HG03159 (cell line): ENCODE data around the gene AHI1.

Experiments used
- ATAC-seq: cut with Tn5 transposase; IDR thresholded peaks from one replicate; pipeline ENCODE4 v1.9.1; 2021; ENCODE audit warnings: mild to moderate bottlenecking, moderate library complexity; ENCODE audit not compliant: unreplicated experiment

AHI1 gene

DNA sequence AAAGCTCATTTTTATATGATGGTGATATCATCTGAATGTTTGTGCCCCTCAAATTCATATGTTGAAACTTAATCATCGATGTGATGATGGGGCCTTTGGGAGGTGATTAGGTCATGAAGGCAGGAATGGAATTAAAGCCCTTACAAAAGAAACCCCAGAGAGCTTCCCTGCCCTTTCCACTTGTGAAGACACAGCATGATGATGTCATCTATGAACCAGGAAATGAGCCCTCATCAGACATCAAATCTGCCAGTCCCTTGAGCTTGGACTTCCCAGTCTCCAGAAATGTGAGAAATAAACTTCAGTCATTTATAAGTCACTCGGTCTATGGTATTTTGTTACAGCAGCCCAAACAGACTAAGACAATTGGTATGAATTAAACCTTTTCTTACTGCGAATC is 163.4 kb downstream of the AHI1 start:
- ATAC-seq: no peak

DNA sequence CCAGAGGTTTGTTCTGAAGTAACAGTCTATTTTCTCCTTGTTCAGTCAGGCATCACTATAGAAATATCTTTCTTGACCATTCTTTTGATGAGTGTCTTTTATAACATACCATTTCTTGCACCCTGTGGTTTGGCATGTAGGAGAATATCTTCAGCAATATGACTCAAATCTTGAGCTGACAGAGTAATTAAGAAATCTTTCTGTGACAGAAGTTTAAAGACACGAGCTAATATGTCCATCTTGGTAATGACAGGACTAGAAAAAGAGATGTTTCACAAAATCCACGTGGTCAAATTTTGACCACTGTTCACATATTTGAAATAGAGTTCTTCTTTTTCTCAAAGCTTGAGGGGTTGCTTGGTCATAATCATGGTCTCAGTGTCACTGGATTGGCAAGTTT is 166.5 kb downstream of the AHI1 start:
- no peak for ATAC-seq

DNA sequence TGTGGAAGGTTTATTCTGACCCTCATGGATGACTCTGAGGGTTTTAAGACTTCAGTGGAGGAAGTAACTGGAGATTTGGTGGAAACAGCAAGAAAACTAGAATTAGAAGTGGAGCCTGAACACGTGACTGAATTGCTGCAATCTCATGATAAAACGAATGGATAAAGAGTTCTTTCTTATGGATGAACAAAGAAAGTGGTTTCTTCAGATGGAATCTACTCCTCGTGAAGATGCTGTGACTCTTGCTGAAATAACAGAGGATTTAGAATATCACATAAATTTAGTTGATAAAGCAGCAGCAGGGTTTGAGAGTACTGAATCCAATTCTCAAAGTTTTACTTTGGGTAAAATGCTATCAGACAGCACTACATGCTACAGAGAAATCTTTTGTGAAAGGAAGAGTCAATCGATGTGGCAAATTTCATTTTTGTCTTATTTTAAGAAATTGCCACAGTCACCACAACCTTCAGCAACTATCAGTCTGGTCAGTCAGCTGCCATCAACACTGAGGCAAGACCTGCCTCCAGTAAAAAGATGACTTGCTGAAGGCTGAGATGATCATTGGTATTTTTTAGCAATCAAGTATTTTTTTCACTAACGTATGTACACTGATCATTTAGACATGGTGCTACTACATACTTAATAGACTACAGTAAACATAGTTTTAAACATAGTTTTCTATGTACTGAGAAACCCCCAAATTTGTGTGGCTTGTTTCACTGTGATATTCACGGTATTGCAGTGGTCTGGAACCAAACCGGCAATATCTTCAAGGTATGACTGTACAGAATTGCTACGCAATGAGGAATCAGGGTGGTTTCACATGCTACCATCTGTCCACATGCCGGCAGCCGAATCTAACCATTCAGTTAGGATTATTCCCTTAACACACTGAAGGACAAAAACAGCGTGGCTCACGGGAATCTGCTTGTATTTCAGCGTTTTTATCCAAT is 167.4 kb downstream of the AHI1 start:
- ATAC-seq: peak; percentile 94

DNA sequence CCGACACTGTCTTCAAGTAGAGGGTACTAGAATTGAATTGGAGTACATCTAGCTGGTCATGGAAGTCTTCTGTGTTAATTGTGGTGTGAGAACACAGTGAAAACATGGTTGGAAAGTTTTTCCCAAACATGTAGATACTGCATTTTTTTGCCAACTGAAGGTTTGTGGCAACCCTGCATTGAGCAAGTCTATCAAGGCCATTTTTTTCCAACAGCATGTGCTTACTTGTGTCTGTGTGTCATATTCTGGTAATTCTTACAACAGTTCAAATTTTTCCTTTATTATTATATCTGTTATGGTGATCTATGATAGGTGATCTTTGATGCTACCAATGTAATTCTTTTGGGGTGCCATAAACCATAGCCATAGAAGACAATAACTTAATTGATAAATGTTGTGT is 169.4 kb downstream of the AHI1 start:
- no peak for ATAC-seq

DNA sequence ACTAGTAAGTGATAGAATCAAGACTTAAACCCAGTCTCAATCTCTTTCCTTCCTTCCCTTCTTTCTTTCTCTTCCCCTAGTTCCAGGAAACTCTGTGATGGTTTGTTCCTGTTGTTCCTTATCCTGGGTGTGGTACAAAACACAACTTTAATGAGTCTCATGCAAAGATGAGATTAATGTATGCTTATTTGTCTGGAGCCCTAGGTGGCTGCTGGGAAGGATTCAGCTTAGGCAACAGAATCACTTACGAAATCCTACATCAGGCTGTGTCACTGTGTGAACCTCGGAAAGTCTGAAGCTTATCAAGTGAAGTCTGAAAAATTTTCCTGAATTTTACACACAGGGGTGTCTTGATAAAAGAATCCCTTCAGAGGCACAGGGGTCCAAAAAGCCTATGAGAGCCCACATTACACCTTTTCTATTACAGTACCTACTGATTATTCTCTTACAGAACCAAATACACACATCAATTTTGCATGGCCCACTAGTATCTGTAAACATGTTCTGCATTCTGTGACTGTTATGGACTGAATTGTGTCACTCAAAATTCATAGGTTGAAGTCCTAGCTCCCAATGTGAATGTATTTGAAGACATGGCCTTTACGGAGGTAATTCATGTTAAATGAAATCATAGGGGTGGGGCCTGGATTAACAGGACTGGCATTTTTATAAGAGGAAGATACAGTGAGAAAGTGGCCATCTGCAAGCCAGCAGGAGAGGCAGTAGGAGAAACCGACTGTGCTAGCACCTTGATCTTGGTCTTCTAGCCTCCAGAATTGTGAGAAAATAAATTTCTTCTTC is 171.7 kb downstream of the AHI1 start:
- no peak for ATAC-seq

DNA sequence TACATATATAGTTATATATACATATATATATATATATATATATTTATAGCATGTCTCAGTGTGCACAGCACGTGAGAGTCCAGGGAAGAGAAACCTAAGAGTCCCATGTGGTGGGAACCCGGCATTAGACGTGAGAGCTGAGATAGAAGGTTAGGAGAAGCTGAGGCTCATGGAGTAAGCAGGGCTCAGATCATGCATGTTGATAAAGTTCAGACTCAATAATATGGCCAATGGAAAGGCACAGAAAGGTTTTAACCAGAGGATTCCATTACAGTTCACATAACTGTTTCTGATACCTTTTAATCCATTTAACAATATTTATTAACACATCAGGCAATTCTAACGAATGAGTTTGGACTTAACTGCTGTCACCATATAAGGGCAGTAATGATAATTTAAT is 173.0 kb downstream of the AHI1 start:
- no peak for ATAC-seq

DNA sequence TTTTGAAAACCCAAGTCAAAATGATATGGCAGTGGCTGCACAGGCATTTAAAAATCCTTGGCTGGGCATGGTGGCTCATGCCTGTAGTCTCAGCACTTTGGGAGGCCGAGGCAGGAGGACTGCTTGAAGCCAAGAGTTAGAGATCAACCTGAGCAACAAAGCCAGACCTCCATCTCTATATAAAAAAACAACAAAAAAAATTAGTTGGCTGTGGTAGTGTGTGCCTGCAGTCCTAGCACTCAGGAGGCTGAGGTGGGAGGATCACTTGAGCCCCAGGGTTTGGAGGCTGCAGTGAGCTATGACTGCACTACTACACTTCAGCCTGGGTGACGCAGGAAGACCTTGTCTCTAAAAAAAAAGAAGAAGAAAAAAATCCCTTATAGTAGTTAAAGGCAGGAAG is 173.6 kb downstream of the AHI1 start:
- no peak for ATAC-seq

DNA sequence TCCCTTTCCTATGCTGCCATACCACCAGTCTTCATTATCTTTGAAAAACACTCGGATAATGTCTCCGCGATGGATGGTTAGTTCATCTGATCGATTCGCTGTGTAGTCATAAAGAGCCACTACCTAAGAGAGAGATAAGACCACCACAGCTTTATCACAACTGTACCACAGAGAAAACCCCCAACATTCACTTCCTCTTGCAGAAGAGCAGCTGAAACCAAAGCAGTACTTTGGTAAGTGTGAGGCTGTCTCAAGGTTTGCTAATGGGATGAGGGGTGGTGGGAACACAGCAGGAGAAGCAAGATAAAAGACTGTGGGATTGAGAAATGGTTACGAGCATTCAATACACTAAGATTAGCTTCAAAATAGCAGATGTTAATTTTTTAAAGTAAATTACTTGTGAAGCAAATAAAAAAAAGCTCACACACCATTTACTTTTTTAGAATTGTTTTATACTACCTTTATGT is 174.3 kb downstream of the AHI1 start:
- peak; percentile 97 for ATAC-seq

DNA sequence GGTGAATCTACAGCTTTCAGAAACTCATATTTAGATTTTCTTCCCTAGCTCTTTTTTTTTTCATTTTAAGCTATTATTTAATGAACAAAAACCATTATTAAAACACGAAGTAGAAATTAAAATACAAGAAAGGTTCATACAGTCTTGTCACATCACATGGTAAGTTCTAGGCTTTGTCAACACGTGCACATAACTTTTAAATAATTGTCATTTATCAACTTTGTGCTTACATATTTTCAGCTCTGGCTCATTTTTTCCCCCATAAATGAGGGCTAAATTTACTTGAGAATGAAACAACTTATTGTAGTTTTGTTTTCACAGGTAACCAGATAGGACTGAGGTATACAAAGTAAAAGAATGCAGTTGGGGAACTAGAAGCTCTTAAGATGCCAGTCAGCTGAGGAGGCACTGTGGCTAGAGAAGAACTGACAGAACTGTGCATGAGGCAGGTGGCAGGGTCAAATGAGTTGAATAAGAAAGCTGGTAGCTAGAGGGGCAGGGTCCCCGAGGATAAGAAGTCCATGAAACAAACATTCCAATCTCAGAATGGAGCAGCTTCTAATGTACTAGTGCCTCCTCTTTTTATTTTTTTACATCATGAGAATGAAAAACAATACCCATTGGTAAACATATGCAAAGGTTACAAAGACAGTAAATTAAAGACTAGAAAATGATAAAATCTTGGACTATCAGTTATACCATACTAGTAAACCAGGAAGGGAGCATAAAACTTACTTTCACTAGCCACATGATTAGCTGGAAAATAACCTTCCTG is 174.9 kb downstream of the AHI1 start:
- ATAC-seq: peak; percentile 66

DNA sequence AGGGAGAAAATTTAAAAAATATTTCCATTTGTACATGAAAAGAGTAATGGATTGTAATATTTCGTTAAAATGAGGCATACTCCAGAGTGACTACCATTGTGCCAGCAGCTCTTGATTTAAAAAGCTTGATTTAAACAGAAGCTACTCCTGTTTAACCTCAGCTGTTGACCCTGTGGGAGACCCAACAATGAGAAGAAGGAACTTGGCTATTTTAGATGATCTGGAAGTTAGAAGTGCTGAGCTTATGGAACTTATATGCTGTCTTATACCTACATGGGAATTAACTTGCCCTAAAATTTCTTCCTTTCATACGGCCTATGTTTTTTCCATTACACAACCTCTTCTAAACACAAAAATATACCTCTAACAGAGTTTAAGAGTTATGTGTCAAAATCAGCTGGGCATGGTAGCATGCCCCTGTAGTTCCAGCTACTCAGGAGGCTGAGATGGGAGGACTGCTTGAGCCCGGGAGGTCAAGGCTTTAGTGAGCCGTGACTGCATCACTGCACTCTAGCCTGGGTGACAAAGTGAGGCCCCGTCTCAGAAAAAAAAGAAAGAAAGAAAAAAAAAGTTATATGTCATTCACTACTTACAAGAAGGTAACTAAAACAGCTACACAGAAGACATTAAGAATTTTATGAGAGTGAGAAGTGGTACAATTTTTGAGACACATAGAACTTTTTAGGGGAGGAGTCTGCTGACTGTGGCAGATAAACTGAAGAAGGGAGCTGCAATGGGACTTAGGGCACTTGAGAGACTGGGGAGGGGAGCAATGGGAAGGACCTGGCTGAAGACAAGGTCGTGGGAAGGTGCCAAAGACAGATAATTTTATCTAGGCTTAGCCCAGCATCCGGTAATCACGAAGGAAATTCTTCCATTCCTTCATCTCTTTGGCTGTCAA is 176.6 kb downstream of the AHI1 start:
- no peak for ATAC-seq

DNA sequence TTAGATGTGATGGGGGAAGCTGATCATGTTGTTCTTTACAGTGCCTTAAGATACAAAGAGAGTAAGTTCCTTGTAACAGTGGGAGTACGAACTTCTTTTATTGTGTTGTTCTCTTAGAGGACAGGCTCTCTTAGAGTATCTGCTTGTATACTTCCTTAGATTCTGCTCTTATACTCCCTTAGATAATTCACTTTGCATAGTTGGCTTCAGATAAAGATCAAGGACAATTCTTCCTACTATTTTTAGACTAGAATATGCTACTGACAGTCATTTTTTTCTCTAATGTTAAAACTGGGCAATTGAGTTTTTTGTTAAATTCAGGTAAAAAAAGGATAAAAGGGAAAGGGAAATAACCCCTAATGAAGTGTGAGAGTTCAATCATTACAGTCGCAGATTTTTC is 177.7 kb downstream of the AHI1 start:
- ATAC-seq: no peak

DNA sequence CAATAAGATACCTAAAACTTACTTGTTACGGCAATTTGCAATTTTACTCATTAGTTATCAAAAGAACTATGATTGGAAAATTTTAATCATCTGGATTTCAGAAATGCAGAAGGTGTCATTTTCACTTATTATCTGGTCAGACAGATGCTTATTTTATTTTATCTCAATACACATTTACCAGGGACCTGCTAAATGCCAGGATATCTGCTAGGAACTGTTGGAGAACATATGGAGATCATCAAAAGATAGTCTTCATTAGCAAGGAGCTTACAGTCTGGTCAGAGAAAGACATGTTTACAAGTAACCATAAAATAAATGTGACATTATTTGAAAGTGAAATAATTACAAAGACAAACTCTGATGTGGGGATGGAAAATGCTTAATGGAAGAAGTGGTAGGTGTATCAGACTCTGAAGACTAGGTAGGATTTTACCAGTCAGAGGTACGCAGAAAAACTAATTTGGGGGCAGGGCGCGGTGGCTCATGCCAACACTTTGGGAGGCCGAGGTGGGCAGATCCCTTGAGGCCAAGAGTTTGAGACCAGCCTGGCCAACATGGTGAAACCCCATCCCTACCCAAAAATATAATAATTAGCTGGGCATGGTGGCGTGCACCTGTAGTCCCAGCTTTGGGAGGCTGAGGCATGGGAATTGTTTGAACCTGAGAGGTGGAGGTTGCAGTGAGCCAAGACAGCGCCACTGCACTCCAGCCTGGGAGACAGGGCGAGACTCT is 178.6 kb downstream of the AHI1 start:
- ATAC-seq: no peak

DNA sequence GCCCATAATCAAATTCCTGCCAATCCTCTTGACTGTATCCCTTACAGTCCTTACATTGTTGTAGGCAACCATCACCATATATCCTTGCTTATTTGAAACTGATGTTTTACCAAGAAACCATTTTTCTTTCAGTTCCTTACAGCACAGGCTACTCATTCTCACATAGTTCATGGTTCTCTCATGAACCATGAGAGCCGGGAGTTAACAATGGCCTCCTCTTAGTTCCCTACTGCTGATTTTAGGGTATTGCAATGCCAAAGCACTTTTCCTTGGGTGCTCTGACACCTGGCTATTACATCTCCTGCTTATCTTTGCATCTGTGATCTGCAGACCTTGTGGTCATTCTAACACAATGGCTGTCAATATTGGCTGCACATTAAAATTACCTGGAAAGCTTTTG is 183.0 kb downstream of the AHI1 start:
- peak; percentile 74 for ATAC-seq

DNA sequence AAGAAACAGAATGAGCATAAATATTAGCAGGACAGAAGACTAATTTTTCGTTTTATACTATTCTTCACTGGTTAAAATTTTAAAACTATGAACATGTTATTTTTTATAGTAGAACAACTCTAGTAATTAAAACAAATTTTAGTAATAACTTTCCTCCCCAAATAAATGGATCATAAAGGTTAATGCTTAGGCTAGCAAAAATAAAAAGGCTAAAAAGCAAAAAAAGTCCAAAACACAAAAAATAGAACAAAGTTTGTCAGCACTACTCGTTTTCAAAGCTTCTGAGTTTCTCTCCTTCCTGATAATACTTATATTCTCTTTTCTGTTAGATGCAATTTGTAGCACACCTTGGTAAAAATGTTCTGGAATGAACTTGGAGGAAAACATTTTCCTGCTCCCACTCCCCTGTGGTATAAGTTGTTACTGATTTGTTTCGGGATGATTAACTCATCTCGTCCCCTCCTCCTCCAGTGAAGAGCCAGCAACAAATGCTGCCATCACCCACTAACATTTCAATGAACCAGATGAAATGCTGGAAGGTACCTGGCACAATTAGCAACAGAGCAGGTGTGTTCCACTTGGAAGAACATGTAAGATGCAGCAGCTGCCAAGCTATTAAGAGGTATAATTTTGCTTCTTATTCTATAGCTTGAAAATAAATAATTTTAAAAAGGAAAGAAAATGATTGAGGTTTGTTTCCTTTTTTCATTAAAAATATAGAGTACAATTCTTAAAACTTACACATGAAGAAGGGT is 185.9 kb downstream of the AHI1 start:
- no peak for ATAC-seq

DNA sequence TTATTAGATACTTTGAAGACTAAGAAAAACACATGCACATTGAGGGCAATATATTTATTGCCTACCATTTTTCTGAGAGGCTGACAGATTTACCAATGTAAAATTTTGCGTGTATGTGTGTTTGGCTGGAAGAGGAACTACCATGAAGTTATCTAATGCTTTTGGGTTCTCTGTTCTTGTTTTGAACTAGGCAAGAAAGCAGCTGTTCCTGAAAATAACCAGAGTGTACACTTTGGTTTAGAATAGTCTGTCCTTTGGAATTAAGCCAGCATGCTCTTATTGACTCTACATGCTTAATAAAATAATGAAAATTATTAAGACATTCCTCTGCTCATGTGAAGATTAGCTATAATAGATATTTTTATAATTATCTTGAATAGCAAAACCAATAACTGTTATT is 187.2 kb downstream of the AHI1 start:
- ATAC-seq: no peak

DNA sequence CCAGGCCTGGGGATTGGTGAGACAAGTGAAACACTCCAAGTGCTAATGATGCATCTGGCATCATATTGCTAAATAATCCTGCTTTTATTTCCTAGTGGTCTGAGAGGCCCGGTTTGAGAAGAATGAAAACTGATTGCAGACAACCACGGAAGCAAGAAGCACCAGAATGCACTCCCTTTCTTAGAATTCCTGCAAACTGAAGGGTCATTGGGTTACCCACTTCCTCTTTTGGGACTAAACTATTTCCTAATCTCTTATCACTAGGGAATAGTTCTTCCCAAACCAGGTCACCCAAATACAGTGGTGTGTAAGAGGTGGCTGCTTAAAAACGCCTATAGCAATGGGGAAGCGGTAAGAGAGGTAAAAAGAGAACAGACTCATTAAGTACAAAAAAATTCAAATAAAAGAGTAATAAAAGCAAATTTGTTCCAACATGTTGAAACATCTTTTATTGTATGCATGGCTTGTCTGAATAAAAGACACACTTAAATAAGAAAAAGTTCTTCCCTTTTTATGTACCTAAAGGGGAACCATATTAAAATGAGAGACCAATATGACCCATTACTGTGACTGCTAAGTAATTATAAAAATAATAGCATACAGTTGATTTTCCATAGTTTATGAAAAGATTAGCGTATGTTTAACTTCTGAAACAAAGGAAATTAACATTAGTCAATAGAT is 190.7 kb downstream of the AHI1 start:
- ATAC-seq: no peak

DNA sequence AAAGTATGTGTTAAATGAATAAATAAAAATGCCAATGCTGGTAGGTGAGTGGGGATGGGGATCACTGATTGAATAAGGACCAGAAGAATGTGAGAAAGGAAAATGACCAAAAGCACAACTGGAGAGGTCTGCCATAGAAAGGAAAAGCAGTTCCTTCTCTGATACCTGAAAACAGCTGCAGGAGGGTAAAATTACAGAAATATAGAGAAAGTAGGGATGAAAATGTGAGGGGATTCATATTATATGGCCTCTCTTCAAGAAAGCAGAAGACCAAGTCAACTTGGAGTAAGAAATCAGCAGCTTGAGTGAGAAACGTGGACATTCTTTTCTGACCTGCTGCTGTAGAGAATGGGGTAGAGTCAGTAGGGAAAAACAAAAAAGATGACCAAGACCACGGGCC is 191.4 kb downstream of the AHI1 start:
- ATAC-seq: no peak

DNA sequence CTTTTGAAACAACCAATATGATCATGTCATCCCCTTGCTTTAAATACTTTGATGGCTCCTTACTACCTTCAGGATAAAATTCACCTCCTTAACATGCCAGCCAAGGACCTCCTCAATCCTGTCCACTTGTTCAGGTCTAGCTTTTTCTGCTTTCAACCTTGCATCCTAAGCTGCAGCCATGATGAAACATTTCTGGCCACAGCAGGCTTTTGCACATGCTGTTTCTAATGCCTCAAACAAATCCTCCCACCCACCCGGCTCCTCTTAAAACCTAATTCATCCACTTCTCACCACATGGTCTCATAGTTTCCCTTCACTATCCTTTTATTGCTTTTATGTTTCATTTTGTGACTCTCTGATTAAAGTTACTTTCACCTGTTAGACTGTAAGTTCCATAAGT is 191.9 kb downstream of the AHI1 start:
- no peak for ATAC-seq
